GM12892 (cell line): ENCODE results near the gene MICAL3.

Source experiments
- POLR2A ChIP-seq: IDR thresholded peaks from 2 replicates; pipeline ENCODE4 v1.6.1; 2011; ENCODE audit warnings: low read depth, low read length, control low read depth
- POLR2AphosphoS5 ChIP-seq: IDR thresholded peaks from 2 replicates; pipeline ENCODE4 v1.6.1; 2011; ENCODE audit warnings: low read depth, low read length, control low read depth
- TAF1 ChIP-seq: IDR thresholded peaks from 2 replicates; pipeline ENCODE4 v1.6.1; 2011; ENCODE audit warnings: low read depth, mild to moderate bottlenecking, control low read depth, low read length, borderline replicate concordance

DNA sequence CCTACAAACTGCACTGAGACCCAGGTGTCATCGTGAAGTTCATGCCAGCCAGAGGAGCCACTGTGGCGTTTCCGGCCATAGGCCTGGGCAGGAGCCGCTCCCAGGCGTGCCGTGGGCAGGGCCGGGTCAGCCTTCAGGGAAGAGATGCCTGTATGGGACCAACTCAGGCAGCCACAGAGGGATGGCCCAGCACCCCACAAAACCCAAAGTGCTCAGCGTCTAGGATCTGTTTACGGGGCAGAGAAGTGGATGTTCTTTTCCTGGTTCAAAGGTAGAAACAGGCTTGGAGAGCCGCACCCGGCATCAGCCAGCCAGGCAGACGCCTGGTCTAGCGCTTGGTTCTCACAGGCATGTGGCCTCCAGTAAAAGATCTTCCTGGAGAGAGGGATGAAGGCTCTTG is 241.7 kb downstream of the MICAL3 start:
- TF ChIP-seq TAF1 (no peak), POLR2A (no peak), POLR2AphosphoS5 (no peak)
